ENCODE results near the gene MMADHC. TPM values are rescaled to one million over a fixed set of nuclear protein-coding genes. Genes with fewer than 3 reads are reported as not detected.

Gene MMADHC
- total and polyA plus RNA-seq, 2 experiments from 2014 or later: 38.5 to 129 TPM

DNA sequence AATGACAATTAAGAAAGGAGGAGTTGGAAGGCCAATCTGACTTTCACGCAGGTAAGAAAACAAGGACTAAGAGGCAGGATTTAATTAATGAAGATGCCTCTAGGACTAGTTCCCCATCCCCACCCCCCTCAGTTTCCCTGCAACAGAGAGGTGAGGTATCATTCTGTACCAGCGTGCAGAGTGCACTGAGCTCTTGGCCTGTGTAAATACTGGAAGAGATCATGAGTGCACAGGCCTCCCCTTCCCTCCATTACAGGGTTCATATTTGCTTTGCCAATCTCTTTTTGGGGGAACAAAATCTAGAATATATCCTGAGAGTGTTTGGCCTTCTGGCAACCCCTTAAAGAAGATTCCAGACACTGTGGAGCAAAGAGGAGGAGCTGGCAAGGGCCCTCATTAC is 60.9 kb downstream of the MMADHC start:
- no peaks in the 10 kb centered on the region for H3K4me1 ChIP-seq (ENCODE audit: low read depth)

DNA sequence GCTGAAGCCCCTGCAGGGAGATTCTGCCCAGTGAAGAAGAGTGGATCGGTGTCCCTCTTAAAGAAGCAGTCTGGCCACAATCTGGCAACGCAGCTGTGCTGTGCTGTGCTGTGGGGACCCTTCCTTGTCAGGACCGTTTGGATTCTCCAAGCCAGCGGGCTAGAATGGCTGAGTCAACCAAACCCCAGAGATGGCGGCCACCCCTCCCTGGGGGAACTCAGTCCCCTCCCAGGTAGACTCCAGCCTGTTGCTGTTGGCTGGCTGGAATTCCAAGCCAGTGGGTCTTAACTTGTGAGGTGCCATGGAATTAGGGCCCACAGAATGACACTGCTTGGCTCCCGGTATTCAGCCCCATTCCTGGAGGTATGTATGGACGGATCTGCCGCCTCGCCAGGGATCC is 62.3 kb downstream of the MMADHC start:
- H3K27ac ChIP-seq: no peak overlapping the region
- TF ChIP-seq, protein P1, sequence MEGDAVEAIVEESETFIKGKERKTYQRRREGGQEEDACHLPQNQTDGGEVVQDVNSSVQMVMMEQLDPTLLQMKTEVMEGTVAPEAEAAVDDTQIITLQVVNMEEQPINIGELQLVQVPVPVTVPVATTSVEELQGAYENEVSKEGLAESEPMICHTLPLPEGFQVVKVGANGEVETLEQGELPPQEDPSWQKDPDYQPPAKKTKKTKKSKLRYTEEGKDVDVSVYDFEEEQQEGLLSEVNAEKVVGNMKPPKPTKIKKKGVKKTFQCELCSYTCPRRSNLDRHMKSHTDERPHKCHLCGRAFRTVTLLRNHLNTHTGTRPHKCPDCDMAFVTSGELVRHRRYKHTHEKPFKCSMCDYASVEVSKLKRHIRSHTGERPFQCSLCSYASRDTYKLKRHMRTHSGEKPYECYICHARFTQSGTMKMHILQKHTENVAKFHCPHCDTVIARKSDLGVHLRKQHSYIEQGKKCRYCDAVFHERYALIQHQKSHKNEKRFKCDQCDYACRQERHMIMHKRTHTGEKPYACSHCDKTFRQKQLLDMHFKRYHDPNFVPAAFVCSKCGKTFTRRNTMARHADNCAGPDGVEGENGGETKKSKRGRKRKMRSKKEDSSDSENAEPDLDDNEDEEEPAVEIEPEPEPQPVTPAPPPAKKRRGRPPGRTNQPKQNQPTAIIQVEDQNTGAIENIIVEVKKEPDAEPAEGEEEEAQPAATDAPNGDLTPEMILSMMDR (IDR thresholded peaks at IDR 0.05; ENCODE audit: low read depth, low read length): no peak
- DNase-seq (ENCODE audit: low read depth in 1 of 2, low spot score in 1 of 2): no peak
- H3K36me3 ChIP-seq: no peaks in the 10 kb centered on the region
- H3K27me3 ChIP-seq: no peaks in the 10 kb centered on the region
- H3K4me3 ChIP-seq: no peak overlapping the region
- no peaks in the 10 kb centered on the region for H3K9me3 ChIP-seq (ENCODE audit: low read depth)
- H3K4me1 ChIP-seq (ENCODE audit: low read depth): no peaks in the 10 kb centered on the region

More for the DNA sequence above, 60.9 kb downstream of the MMADHC start:
- TF ChIP-seq, protein P1 (IDR thresholded peaks at IDR 0.05; ENCODE audit: low read depth, low read length): no peak
- Histone ChIP-seq H3K27ac (no peak overlapping the region), H3K4me3 (no peak overlapping the region), H3K27me3 (no peaks in the 10 kb centered on the region), H3K36me3 (no peaks in the 10 kb centered on the region), H3K9me3 (ENCODE audit: low read depth) (no peaks in the 10 kb centered on the region)
- DNase-seq (ENCODE audit: low read depth in 1 of 2, low spot score in 1 of 2): no peak

All from cardiac muscle cell (in vitro differentiated cells and primary cell).